Lower leg skin (tissue), 4 donors: ENCODE measurements around the gene IGDCC3. TPM values are rescaled to one million over a fixed set of nuclear protein-coding genes. Genes with fewer than 3 reads are reported as not detected.

ENCODE experiments used
- DNase-seq, 2 donors: peaks; one replicate each; pipeline ENCODE4 v3.0.0-alpha.2; 2019; ENCODE audit warnings: low spot score in 2 of 2
- H3K4me3 ChIP-seq: fragments of 200-600 bp; sonication (generic); 2 replicates; pipeline ENCODE4 v1.5.1; 2017; ENCODE audit warnings: mild to moderate bottlenecking, low read depth; ENCODE audit not compliant: poor library complexity, severe bottlenecking
- CTCF ChIP-seq, 3 donors: fragments of 450-650 bp; IDR thresholded peaks; one replicate each; pipeline ENCODE4 v1.5.1; 2016; ENCODE audit warnings: antibody characterized with exemption in 3 of 3, mild to moderate bottlenecking in 3 of 3, moderate library complexity in 2 of 3
- POLR2A ChIP-seq, 2 donors: fragments of 450-650 bp; IDR thresholded peaks; one replicate each; pipeline ENCODE4 v1.6.1; 2016 to 2017; ENCODE audit warnings: antibody characterized with exemption in 2 of 2, mild to moderate bottlenecking in 1 of 2, moderate library complexity in 1 of 2
- WGBS, 2 donors: methylation state at CpG; one replicate each; pipeline ENCODE4 v1.1.5; 2018; 5-methylcytosine and 5-hydroxymethylcytosine counted together
- intact Hi-C: fragments of 100-400 bp; cut with DNase I; formaldehyde crosslinking; loops from one replicate; pipeline ENCODE4 v1.15.0; 2023; ENCODE audit warnings: low total_unique reads
- total RNA-seq, 4 donors: library from RNA; depleted of rRNA; stranded (reverse); fragments of >200 nt; gene quantifications; one replicate each; pipeline ENCODE4 v1.1.0, GENCODE V29; 2016

IGDCC3 gene
- total RNA-seq, 4 donors from 2014 or later, result not detected

- 83 to 86% methylated on average over 11 of the region's 11 CpGs for WGBS, 2 donors
- intact Hi-C loops, result no loop called here
Observed at GRCh38 chr15:65410036-65410435, 32.2 kb upstream of the IGDCC3 start.

GRCh38 chr15:65409036-65409631 is 31.3 kb upstream of the IGDCC3 start:
- TF ChIP-seq POLR2A (IDR thresholded peaks at IDR 0.05) (no peak), CTCF (IDR thresholded peaks at IDR 0.05) (no peak)
- no peak overlapping the region for H3K4me3 ChIP-seq
- intact Hi-C loops, result no loop called here
- WGBS, 2 donors, result 69 to 83% methylated on average over 7 of the region's 7 CpGs
- no peak for DNase-seq

More at GRCh38 chr15:65410036-65410435, 32.2 kb upstream of the IGDCC3 start:
- no peak for DNase-seq
- TF ChIP-seq POLR2A (IDR thresholded peaks at IDR 0.05), result no peak
- no peak for TF ChIP-seq CTCF (IDR thresholded peaks at IDR 0.05)
- no peak overlapping the region for H3K4me3 ChIP-seq

GRCh38 chr15:65408324-65409035 is 30.7 kb upstream of the IGDCC3 start:
- TF ChIP-seq POLR2A (IDR thresholded peaks at IDR 0.05) (no peak), CTCF (IDR thresholded peaks at IDR 0.05) (no peak)
- no peak overlapping the region for H3K4me3 ChIP-seq
- intact Hi-C loops, result no loop called here
- DNase-seq, result no peak
- 59 to 66% methylated on average over 7 of the region's 7 CpGs for WGBS, 2 donors

- no peak for TF ChIP-seq POLR2A (IDR thresholded peaks at IDR 0.05)
- TF ChIP-seq CTCF (IDR thresholded peaks at IDR 0.05), result no peak
- 68 to 70% methylated on average over 10 of the region's 10 CpGs for WGBS, 2 donors
- no peak overlapping the region for H3K4me3 ChIP-seq
- DNase-seq, result no peak
- intact Hi-C loops, result no loop called here
Observed at GRCh38 chr15:65406424-65407000, 28.7 kb upstream of the IGDCC3 start.

- intact Hi-C loops, result no loop called here
- WGBS, 2 donors, result 76 to 81% methylated on average over 7 of the region's 7 CpGs
- TF ChIP-seq CTCF (IDR thresholded peaks at IDR 0.05) (no peak), POLR2A (IDR thresholded peaks at IDR 0.05) (no peak)
- no peak overlapping the region for H3K4me3 ChIP-seq
- no peak for DNase-seq
Observed at GRCh38 chr15:65405791-65406423, 28.1 kb upstream of the IGDCC3 start.
